EH (cell line): ENCODE results near the gene EBI3.
"Not testable (repeated sequence)": the region's sequence is repeated elsewhere in the genome, so short reads cannot be mapped to it uniquely, and the experiment has no call there.

Experiments used
- DNase-seq: peaks from one replicate; pipeline ENCODE4 v3.0.0-alpha.2; 2015; ENCODE audit warnings: low read depth

The EBI3 gene

GRCh38 chr19:4278419-4279266 is 49.3 kb downstream of the EBI3 start, which contains the start of gene SHD:
Gene SHD (plus strand): TSS chr19:4279266. CDS start chr19:4280064, 798 bp downstream.
- DNase-seq: no peak

- no peak for DNase-seq
Observed at GRCh38 chr19:4279267-4279529, 49.9 kb downstream of the EBI3 start.

DNA sequence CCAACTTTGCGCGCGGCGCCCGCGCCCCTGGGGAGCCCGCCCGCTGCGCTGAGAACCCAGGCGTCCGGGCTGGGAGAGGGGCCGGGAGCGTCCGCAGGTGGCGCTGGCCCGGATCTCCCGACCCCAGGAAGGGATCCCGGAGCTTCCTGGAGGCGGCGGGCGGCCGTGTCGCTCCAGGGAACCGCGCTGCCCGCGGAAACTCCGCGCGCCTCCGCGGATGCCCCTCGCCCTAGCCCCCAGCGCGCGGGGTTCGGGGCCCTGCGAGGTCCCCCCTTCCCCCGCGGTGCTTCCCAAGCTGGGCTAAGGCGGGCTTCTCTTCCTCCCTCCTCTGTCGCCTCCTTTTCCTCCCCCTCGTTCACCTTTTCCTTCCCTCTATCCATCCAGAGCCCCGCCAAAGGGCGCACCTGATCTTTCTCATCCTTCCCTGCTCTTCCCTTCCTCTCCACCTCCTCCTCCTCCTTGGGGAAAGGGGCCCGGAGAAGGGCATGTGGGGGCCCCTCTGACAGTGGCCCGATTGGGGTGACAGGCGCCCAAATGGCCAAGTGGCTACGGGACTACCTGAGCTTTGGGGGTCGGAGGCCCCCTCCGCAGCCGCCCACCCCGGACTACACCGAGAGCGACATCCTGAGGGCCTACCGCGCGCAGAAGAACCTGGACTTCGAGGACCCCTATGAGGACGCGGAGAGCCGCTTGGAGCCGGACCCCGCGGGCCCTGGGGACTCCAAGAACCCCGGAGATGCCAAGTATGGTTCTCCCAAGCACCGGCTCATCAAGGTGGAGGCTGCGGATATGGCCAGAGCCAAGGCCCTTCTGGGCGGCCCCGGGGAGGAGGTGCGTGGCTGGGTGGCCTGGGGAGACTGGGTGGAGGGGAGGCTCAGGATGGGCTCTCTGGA is 50.5 kb downstream of the EBI3 start:
- no peak for DNase-seq

- peak; percentile 16 for DNase-seq
Observed at GRCh38 chr19:4284176-4284958, 55.0 kb downstream of the EBI3 start.

GRCh38 chr19:4284974-4285373 is 55.7 kb downstream of the EBI3 start:
- DNase-seq: no peak

GRCh38 chr19:4286141-4286540 is 56.8 kb downstream of the EBI3 start:
- DNase-seq: not testable (repeated sequence)
